HCT116 (cell line): ENCODE results near the gene KCNK15. TPM values are rescaled to one million over a fixed set of nuclear protein-coding genes. Genes with fewer than 3 reads are reported as not detected.

ENCODE experiments used
- ATAC-seq: fragments of 200-7000 bp; cut with Tn5 transposase; 2 replicates; pipeline ENCODE4 v1.9.1; 2020; ENCODE audit warnings: mild to moderate bottlenecking, moderate library complexity
- BruUV-seq: library from RNA; stranded (reverse); fragments of 400-500 nt; replicated peaks from 2 replicates; lab custom pipeline; 2021; lab: Mats Ljungman, UMichigan
- CTCF ChIA-PET: fragments of 300-600 bp; sonication (Branson Sonifier 250); formaldehyde crosslinking; loops from one replicate; lab custom pipeline; 2021; ENCODE audit warnings: antibody characterized with exemption; lab: Charles Lee
- POLR2A ChIA-PET: fragments of 300-600, 350-600 bp; sonication (Branson Sonifier 250); formaldehyde crosslinking; loops from one replicate; lab custom pipeline; 2021; ENCODE audit warnings: antibody characterized with exemption; lab: Charles Lee
- RAD21 ChIA-PET, 2 experiments: fragments of 300-600 bp; sonication (Branson Sonifier 250); formaldehyde crosslinking; loops; one replicate each; lab custom pipeline; 2023; ENCODE audit warnings: low total read pairs in 2 of 2; ENCODE audit not compliant: uncharacterized antibody in 2 of 2, unreplicated experiment in 2 of 2, low non-redundant PET in 1 of 2; lab: Charles Lee
- DNase-seq: peaks from one replicate; pipeline ENCODE4 v3.0.0-alpha.2; 2010; ENCODE audit warnings: low read depth, low spot score
- H2AFZ ChIP-seq: fragments of 200-600 bp; shearing (Covaris generic), sonication (generic); 2 replicates; pipeline ENCODE4 v1.6.1; 2017; ENCODE audit warnings: low read depth, mixed run types, mixed read lengths, antibody characterized with exemption, low read length; ENCODE audit not compliant: poor library complexity, severe bottlenecking
- H3K27ac ChIP-seq: 2 replicates; pipeline ENCODE4 v1.5.1; 2012; ENCODE audit warnings: low read depth, low read length
- H3K27me3 ChIP-seq: fragments of 200-600 bp; sonication (generic); 2 replicates; pipeline ENCODE4 v1.6.1; 2016; ENCODE audit warnings: mixed run types, low read length, mixed read lengths; ENCODE audit not compliant: insufficient read depth
- H3K36me3 ChIP-seq, 2 experiments: fragments of 200-500 bp in 1 of 2; fragments of 200-600 bp in 1 of 2; sonication (Bioruptor generic) in 1 of 2; sonication (generic) in 1 of 2; 2 replicates each; pipeline versions ENCODE4 v1.5.1 to v1.6.1; 2014 to 2016; ENCODE audit warnings: low read length in 2 of 2, inconsistent platforms in 1 of 2, mixed read lengths in 1 of 2, mixed run types in 1 of 2; ENCODE audit not compliant: insufficient read depth in 2 of 2, control insufficient read depth in 1 of 2
- H3K4me1 ChIP-seq, 2 experiments: fragments of 200-600 bp in 1 of 2; sonication (generic) in 1 of 2; 2 replicates each; pipeline versions ENCODE4 v1.5.1 to v1.6.1; 2012 to 2017; ENCODE audit warnings: low read length in 2 of 2, inconsistent platforms in 1 of 2, mild to moderate bottlenecking in 1 of 2, mixed read lengths in 1 of 2, mixed run types in 1 of 2, moderate library complexity in 1 of 2; ENCODE audit not compliant: insufficient read depth in 2 of 2, control insufficient read depth in 1 of 2
- H3K4me2 ChIP-seq: fragments of 200-600 bp; sonication (generic); 2 replicates; pipeline ENCODE4 v1.6.1; 2017; ENCODE audit warnings: mixed run types, low read length, mixed read lengths
- H3K4me3 ChIP-seq, 2 experiments: fragments of 200-600 bp in 1 of 2; sonication (generic) in 1 of 2; replicated peaks in 1 of 2; 2 replicates each; pipeline ENCODE4 v1.5.1; 2011 to 2016; ENCODE audit warnings: low read length in 2 of 2, control low read depth in 1 of 2, low read depth in 1 of 2, mild to moderate bottlenecking in 1 of 2, mixed read lengths in 1 of 2, mixed run types in 1 of 2
- H3K79me2 ChIP-seq: fragments of 200-600 bp; sonication (generic); 2 replicates; pipeline ENCODE4 v1.6.1; 2017; ENCODE audit warnings: mild to moderate bottlenecking, mixed run types, low read length, moderate library complexity, mixed read lengths; ENCODE audit not compliant: insufficient read depth
- H3K9ac ChIP-seq: fragments of 200-600 bp; sonication (generic); 2 replicates; pipeline ENCODE4 v1.6.1; 2016; ENCODE audit warnings: low read length, mixed read lengths
- H3K9me2 ChIP-seq: fragments of 200-600 bp; sonication (generic), shearing (Covaris generic); 2 replicates; pipeline ENCODE4 v1.6.1; 2017; ENCODE audit warnings: mixed run types, mild to moderate bottlenecking, moderate library complexity; ENCODE audit not compliant: insufficient read depth
- H3K9me3 ChIP-seq, 2 experiments: fragments of 200-500 bp in 1 of 2; fragments of 200-600 bp in 1 of 2; sonication (Bioruptor generic) in 1 of 2; sonication (generic) in 1 of 2; 2 replicates each; pipeline ENCODE4 v1.6.1; 2014 to 2017; ENCODE audit warnings: low read length in 2 of 2, mixed read lengths in 2 of 2, inconsistent platforms in 1 of 2, low read depth in 1 of 2, mild to moderate bottlenecking in 1 of 2, mixed run types in 1 of 2, moderate library complexity in 1 of 2; ENCODE audit not compliant: control insufficient read depth in 1 of 2, insufficient read depth in 1 of 2
- H4K20me1 ChIP-seq: fragments of 200-600 bp; sonication (generic), shearing (Covaris generic); 2 replicates; pipeline ENCODE4 v1.6.1; 2017; ENCODE audit warnings: mixed run types, mild to moderate bottlenecking, moderate library complexity; ENCODE audit not compliant: insufficient read depth
- ATF3 ChIP-seq: IDR thresholded peaks from 2 replicates; pipeline ENCODE4 v1.6.1; 2012
- CEBPB ChIP-seq: IDR thresholded peaks from 2 replicates; pipeline ENCODE4 v1.6.1; 2012; ENCODE audit warnings: low read depth
- CTCF ChIP-seq, 3 experiments: fragments of 200-600 bp in 1 of 3; sonication (generic) in 1 of 3; IDR thresholded peaks in 2 of 3; conservative IDR thresholded peaks in 1 of 3; 2 replicates each; pipeline ENCODE4 v1.5.1; 2012 to 2017; ENCODE audit warnings: low read depth in 2 of 3, low read length in 2 of 3, antibody characterized with exemption in 1 of 3, borderline replicate concordance in 1 of 3, control low read depth in 1 of 3, mild to moderate bottlenecking in 1 of 3, mixed read lengths in 1 of 3, mixed run types in 1 of 3, moderate library complexity in 1 of 3; ENCODE audit not compliant: insufficient read depth in 1 of 3
- EGR1 ChIP-seq: IDR thresholded peaks from 2 replicates; pipeline ENCODE4 v1.6.1; 2012; ENCODE audit warnings: low read depth
- ELF1 ChIP-seq: IDR thresholded peaks from 2 replicates; pipeline ENCODE4 v1.6.1; 2012; ENCODE audit warnings: low read depth, borderline replicate concordance
- JUND ChIP-seq: IDR thresholded peaks from 2 replicates; pipeline ENCODE4 v1.6.1; 2012
- MAX ChIP-seq: IDR thresholded peaks from 2 replicates; pipeline ENCODE4 v1.6.1; 2012
- RAD21 ChIP-seq: IDR thresholded peaks from 2 replicates; pipeline ENCODE4 v1.6.1; 2012; ENCODE audit warnings: low read depth, mild to moderate bottlenecking
- intact Hi-C: fragments of 100-400 bp; cut with micrococcal nuclease; formaldehyde crosslinking; loops from 2 replicates; pipeline ENCODE4 v1.10.0; 2022
- total RNA-seq: library from RNA; stranded (reverse); gene quantifications from one replicate; pipeline ENCODE4 v1.2.1, GENCODE V29; 2021; ENCODE audit not compliant: unreplicated experiment

KCNK15 gene
- total RNA-seq, 1 experiment from 2014 or later = not detected

GRCh38 chr20:44768256-44768655 is 22.6 kb downstream of the KCNK15 start:
- RAD21 ChIA-PET = no interaction called here
- no peak for ATAC-seq
- POLR2A ChIA-PET = interaction anchor here (1.2 kb wide), 1 partner anchor 17 kb away, joined by 3 read pairs; no protein-coding TSS in a partner anchor
- TF ChIP-seq MAX (no peak), CEBPB (no peak), JUND (no peak), RAD21 (peak; percentile 6; the same call in 1 of the 2 replicates), CTCF (IDR thresholded peaks at IDR 0.05 in 2 of 3, conservative IDR thresholded peaks at IDR 0.05 in 1 of 3; ENCODE audit: borderline replicate concordance in 1 of 3, insufficient read depth in 1 of 3, low read depth in 2 of 3, low read length in 2 of 3) (no peak), EGR1 (no peak), ELF1 (no peak), ATF3 (no peak)
- 0 out of 4 replicates have a peak, but pooled peaks cover 0 to 8% of the 10 kb centered on the region in 2 experiments for H3K4me1 ChIP-seq
- H3K9ac ChIP-seq = no peak overlapping the region
- no peaks in the 10 kb centered on the region for H3K79me2 ChIP-seq
- H3K27me3 ChIP-seq = peaks cover 62% of the 10 kb centered on the region
- no peak overlapping the region for H3K4me2 ChIP-seq
- no TSS peak for BruUV-seq
- no peaks in the 10 kb centered on the region for H4K20me1 ChIP-seq
- H2AFZ ChIP-seq = no peak overlapping the region
- CTCF ChIA-PET = interaction anchor here (0.6 kb wide), 1 partner anchor 328 kb away, joined by 4 read pairs; no protein-coding TSS in a partner anchor
- H3K36me3 ChIP-seq = no peaks in the 10 kb centered on the region
- H3K27ac ChIP-seq = no peak overlapping the region
- no peak overlapping the region for H3K4me3 ChIP-seq
- no peaks in the 10 kb centered on the region for H3K9me3 ChIP-seq
- H3K9me2 ChIP-seq = no peaks in the 10 kb centered on the region
- intact Hi-C loops = no loop called here
- DNase-seq = no peak
